HUES48 (cell line): ENCODE data around the gene NCAM1.

Source experiments
- H3K27ac ChIP-seq: one replicate; pipeline ENCODE4 v1.7.0; 2013; ENCODE audit warnings: low read depth, low read length, inconsistent platforms
- H3K27me3 ChIP-seq: 2 replicates; pipeline ENCODE4 v1.6.1; 2013; ENCODE audit warnings: mild to moderate bottlenecking, low read length; ENCODE audit not compliant: control insufficient read depth, insufficient read depth
- H3K36me3 ChIP-seq: 2 replicates; pipeline ENCODE4 v1.6.1; 2013; ENCODE audit warnings: low read length; ENCODE audit not compliant: control insufficient read depth, insufficient read depth
- H3K4me1 ChIP-seq: 2 replicates; pipeline ENCODE4 v1.6.1; 2013; ENCODE audit warnings: mild to moderate bottlenecking, low read length; ENCODE audit not compliant: control insufficient read depth, insufficient read depth
- H3K4me3 ChIP-seq: 2 replicates; pipeline ENCODE4 v1.5.1; 2013; ENCODE audit warnings: mild to moderate bottlenecking, low read depth, low read length
- H3K9ac ChIP-seq: 2 replicates; pipeline ENCODE4 v1.6.1; 2013; ENCODE audit warnings: mild to moderate bottlenecking, low read depth, low read length, moderate library complexity
- H3K9me3 ChIP-seq: 2 replicates; pipeline ENCODE4 v1.6.1; 2013; ENCODE audit warnings: low read length; ENCODE audit not compliant: control insufficient read depth, insufficient read depth

The NCAM1 gene

GRCh38 chr11:113113801-113114704 is 152.8 kb downstream of the NCAM1 start:
- Histone ChIP-seq H3K4me3 (no peak overlapping the region), H3K36me3 (no peaks in the 10 kb centered on the region), H3K4me1 (no peaks in the 10 kb centered on the region), H3K9ac (no peak overlapping the region), H3K27ac (no peak overlapping the region), H3K27me3 (no peaks in the 10 kb centered on the region), H3K9me3 (no peaks in the 10 kb centered on the region)

- Histone ChIP-seq H3K27ac (no peak overlapping the region), H3K36me3 (no peaks in the 10 kb centered on the region), H3K27me3 (no peaks in the 10 kb centered on the region), H3K4me1 (no peaks in the 10 kb centered on the region), H3K4me3 (no peak overlapping the region), H3K9ac (no peak overlapping the region), H3K9me3 (no peaks in the 10 kb centered on the region)
Observed at GRCh38 chr11:113114705-113115027, 153.4 kb downstream of the NCAM1 start.

- H3K27me3 ChIP-seq = no peaks in the 10 kb centered on the region
- H3K27ac ChIP-seq = no peak overlapping the region
- H3K9me3 ChIP-seq = no peaks in the 10 kb centered on the region
- no peaks in the 10 kb centered on the region for H3K36me3 ChIP-seq
- H3K9ac ChIP-seq = no peak overlapping the region
- no peak overlapping the region for H3K4me3 ChIP-seq
- peaks cover 9% of the 10 kb centered on the region; the same call in 1 of the 2 replicates for H3K4me1 ChIP-seq
Observed at GRCh38 chr11:113118104-113118503, 156.9 kb downstream of the NCAM1 start.

GRCh38 chr11:113119074-113119473 is 157.9 kb downstream of the NCAM1 start:
- Histone ChIP-seq H3K9me3 (no peaks in the 10 kb centered on the region), H3K27ac (no peak overlapping the region), H3K4me1 (peaks cover 9% of the 10 kb centered on the region; the same call in 1 of the 2 replicates), H3K27me3 (no peaks in the 10 kb centered on the region), H3K36me3 (no peaks in the 10 kb centered on the region), H3K9ac (no peak overlapping the region), H3K4me3 (no peak overlapping the region)

GRCh38 chr11:113119966-113120736 is 158.9 kb downstream of the NCAM1 start:
- Histone ChIP-seq H3K4me3 (no peak overlapping the region), H3K4me1 (peaks cover 9% of the 10 kb centered on the region; the same call in 1 of the 2 replicates), H3K36me3 (no peaks in the 10 kb centered on the region), H3K9me3 (no peaks in the 10 kb centered on the region), H3K27ac (no peak overlapping the region), H3K27me3 (no peaks in the 10 kb centered on the region), H3K9ac (no peak overlapping the region)

- H3K36me3 ChIP-seq = no peaks in the 10 kb centered on the region
- no peak overlapping the region for H3K27ac ChIP-seq
- H3K27me3 ChIP-seq = no peaks in the 10 kb centered on the region
- H3K4me3 ChIP-seq = no peak overlapping the region
- no peak overlapping the region for H3K9ac ChIP-seq
- H3K4me1 ChIP-seq = peaks cover 9% of the 10 kb centered on the region; the same call in 1 of the 2 replicates
- H3K9me3 ChIP-seq = no peaks in the 10 kb centered on the region
Observed at GRCh38 chr11:113121746-113122145, 160.5 kb downstream of the NCAM1 start.

GRCh38 chr11:113124006-113124405 is 162.8 kb downstream of the NCAM1 start:
- H3K4me1 ChIP-seq = peaks cover 9% of the 10 kb centered on the region; the same call in 1 of the 2 replicates
- H3K9me3 ChIP-seq = no peaks in the 10 kb centered on the region
- no peaks in the 10 kb centered on the region for H3K27me3 ChIP-seq
- H3K27ac ChIP-seq = no peak overlapping the region
- H3K4me3 ChIP-seq = no peak overlapping the region
- H3K9ac ChIP-seq = no peak overlapping the region
- no peaks in the 10 kb centered on the region for H3K36me3 ChIP-seq

- H3K36me3 ChIP-seq = no peaks in the 10 kb centered on the region
- no peaks in the 10 kb centered on the region for H3K9me3 ChIP-seq
- no peak overlapping the region for H3K4me3 ChIP-seq
- H3K9ac ChIP-seq = no peak overlapping the region
- H3K27me3 ChIP-seq = no peaks in the 10 kb centered on the region
- H3K27ac ChIP-seq = no peak overlapping the region
- H3K4me1 ChIP-seq = peaks cover 9% of the 10 kb centered on the region; the same call in 1 of the 2 replicates
Observed at GRCh38 chr11:113124578-113124977, 163.4 kb downstream of the NCAM1 start.

GRCh38 chr11:113129261-113129992 is 168.2 kb downstream of the NCAM1 start:
- Histone ChIP-seq H3K27me3 (no peaks in the 10 kb centered on the region), H3K36me3 (no peaks in the 10 kb centered on the region), H3K9me3 (no peaks in the 10 kb centered on the region), H3K4me3 (no peak overlapping the region), H3K4me1 (no peaks in the 10 kb centered on the region), H3K9ac (no peak overlapping the region), H3K27ac (no peak overlapping the region)

GRCh38 chr11:113131036-113131775 is 170.0 kb downstream of the NCAM1 start:
- Histone ChIP-seq H3K9ac (no peak overlapping the region), H3K4me1 (no peaks in the 10 kb centered on the region), H3K27ac (no peak overlapping the region), H3K9me3 (no peaks in the 10 kb centered on the region), H3K27me3 (no peaks in the 10 kb centered on the region), H3K4me3 (no peak overlapping the region), H3K36me3 (no peaks in the 10 kb centered on the region)
